Ovary (tissue), 3 donors: ENCODE measurements around the gene ARPC5L.

Experiments used
- CTCF ChIP-seq, 3 donors: fragments of 450-650 bp in 2 of 3; fragments of 200-600 bp in 1 of 3; IDR thresholded peaks; one replicate each; pipeline versions ENCODE4 v1.5.1 to v1.8.0; 2016 to 2022; ENCODE audit warnings: antibody characterized with exemption in 3 of 3, mild to moderate bottlenecking in 1 of 3
- POLR2A ChIP-seq: fragments of 450-650 bp; IDR thresholded peaks from one replicate; pipeline ENCODE4 v1.6.1; 2017; ENCODE audit warnings: antibody characterized with exemption, mild to moderate bottlenecking, moderate library complexity
- donor health status: DM: no; HTN: no; CAD: no.

GRCh38 chr9:124831642-124832364 is 30.1 kb upstream of the ARPC5L start:
- TF ChIP-seq CTCF (IDR thresholded peaks at IDR 0.05): no peak
- TF ChIP-seq POLR2A: no peak
